OCI-LY7 (cell line): ENCODE measurements around the gene DENND1A. TPM values are rescaled to one million over a fixed set of nuclear protein-coding genes. Genes with fewer than 3 reads are reported as not detected.

ENCODE experiments used
- BruUV-seq: library from RNA; stranded (reverse); fragments of 400-500 nt; replicated peaks from 2 replicates; lab custom pipeline; 2021; lab: Mats Ljungman, UMichigan
- CTCF ChIA-PET: fragments of 300-600 bp; sonication (Branson Sonifier 250); formaldehyde crosslinking; loops from one replicate; lab custom pipeline; 2022; ENCODE audit warnings: antibody characterized with exemption; ENCODE audit not compliant: unreplicated experiment; lab: Charles Lee
- POLR2A ChIA-PET: fragments of 300-600 bp; sonication (Branson Sonifier 250); formaldehyde crosslinking; loops from one replicate; lab custom pipeline; 2022; ENCODE audit warnings: antibody characterized with exemption; lab: Charles Lee
- DNase-seq: peaks from one replicate; pipeline ENCODE4 v3.0.0-alpha.2; 2015; ENCODE audit warnings: low spot score
- H2AFZ ChIP-seq: fragments of 200-600 bp; sonication (generic), shearing (Covaris generic); 2 replicates; pipeline ENCODE4 v1.6.1; 2014; ENCODE audit warnings: mild to moderate bottlenecking, antibody characterized with exemption, low read length, moderate library complexity
- H3K27ac ChIP-seq: fragments of 200-600 bp; sonication (generic); 2 replicates; pipeline ENCODE4 v1.5.1; 2014; ENCODE audit warnings: mixed run types, low read depth, mild to moderate bottlenecking, moderate library complexity, low read length, inconsistent platforms; ENCODE audit not compliant: poor library complexity, severe bottlenecking
- H3K36me3 ChIP-seq: fragments of 200-600 bp; sonication (generic); 2 replicates; pipeline ENCODE4 v1.6.1; 2014; ENCODE audit warnings: mild to moderate bottlenecking, antibody characterized with exemption, low read length, moderate library complexity, mixed read lengths; ENCODE audit not compliant: insufficient read depth
- H3K4me1 ChIP-seq: fragments of 200-600 bp; sonication (generic); 2 replicates; pipeline ENCODE4 v1.5.1; 2014; ENCODE audit warnings: mild to moderate bottlenecking, low read length; ENCODE audit not compliant: insufficient read depth, poor library complexity, severe bottlenecking
- H3K4me2 ChIP-seq: fragments of 200-600 bp; sonication (generic); 2 replicates; pipeline ENCODE4 v1.6.1; 2014; ENCODE audit warnings: mild to moderate bottlenecking, low read length
- H3K4me3 ChIP-seq: fragments of 200-600 bp; sonication (generic); 2 replicates; pipeline ENCODE4 v1.5.1; 2014; ENCODE audit warnings: mild to moderate bottlenecking, low read depth, low read length; ENCODE audit not compliant: poor library complexity, severe bottlenecking
- H3K79me2 ChIP-seq: fragments of 200-600 bp; sonication (generic); 2 replicates; pipeline ENCODE4 v1.6.1; 2016; ENCODE audit warnings: low read depth, mild to moderate bottlenecking, low read length, moderate library complexity, mixed read lengths; ENCODE audit not compliant: insufficient read depth
- H3K9me2 ChIP-seq: fragments of 200-600 bp; sonication (generic); 2 replicates; pipeline ENCODE4 v1.6.1; 2016; ENCODE audit warnings: mild to moderate bottlenecking, low read length, mixed read lengths; ENCODE audit not compliant: insufficient read depth
- H3K9me3 ChIP-seq: fragments of 200-600 bp; sonication (generic); 2 replicates; pipeline ENCODE4 v1.6.1; 2014; ENCODE audit warnings: mild to moderate bottlenecking, mixed run types, low read length, mixed read lengths
- H4K20me1 ChIP-seq: fragments of 200-600 bp; sonication (generic); 2 replicates; pipeline ENCODE4 v1.6.1; 2014; ENCODE audit warnings: mild to moderate bottlenecking, antibody characterized with exemption, low read length, moderate library complexity, mixed read lengths; ENCODE audit not compliant: insufficient read depth
- EZH2phosphoT487 ChIP-seq: fragments of 200-600 bp; sonication (generic); IDR thresholded peaks from 2 replicates; pipeline ENCODE4 v1.6.1; 2018; ENCODE audit warnings: low read depth, borderline replicate concordance, mild to moderate bottlenecking, mixed run types, antibody characterized with exemption, low read length, moderate library complexity, mixed read lengths
- intact Hi-C: fragments of 100-400 bp; cut with micrococcal nuclease; formaldehyde crosslinking; loops from one replicate; pipeline ENCODE4 v1.10.0; 2022; ENCODE audit not compliant: unreplicated experiment
- total RNA-seq, 2 experiments: library from RNA; depleted of rRNA in 1 of 2; stranded (reverse); fragments of >200 nt in 1 of 2; shearing (Covaris generic) in 1 of 2; gene quantifications; 2 replicates each; pipeline ENCODE4 v1.2.3, GENCODE V29; 2014 to 2022
- TF ChIP-seq, protein P1 (sequence below): fragments of 200-600 bp; sonication (generic); conservative IDR thresholded peaks from 2 replicates; pipeline ENCODE4 v1.5.1; 2014; ENCODE audit warnings: mild to moderate bottlenecking, antibody characterized with exemption, low read length, moderate library complexity, mixed read lengths

DENND1A gene
- total RNA-seq, 2 experiments from 2014 or later, result 17.9 to 36.3 TPM

DNA sequence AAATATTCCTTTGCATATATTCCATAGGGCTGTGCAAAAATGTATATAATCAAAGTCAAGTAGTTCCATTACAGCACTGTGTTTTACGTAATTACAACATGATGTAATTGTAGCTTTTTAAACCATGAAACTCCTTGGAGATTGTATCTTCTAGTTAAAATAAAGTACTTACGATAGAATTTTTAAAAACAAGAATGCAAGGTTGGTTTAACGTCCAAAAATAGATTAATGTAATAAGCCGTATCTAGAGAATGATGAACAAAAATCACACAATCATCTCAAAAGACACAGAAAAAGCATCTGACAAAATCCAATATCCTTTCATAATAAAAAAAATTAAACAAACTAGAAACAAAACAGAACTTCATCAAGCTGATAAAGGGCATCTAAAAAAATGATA, 86.2 kb downstream of the DENND1A start:
- Histone ChIP-seq H3K27ac (no peak overlapping the region), H3K36me3 (peaks cover 5% of the 10 kb centered on the region; the same call in 1 of the 2 replicates), H4K20me1 (no peaks in the 10 kb centered on the region), H3K9me2 (no peaks in the 10 kb centered on the region), H3K4me1 (no peaks in the 10 kb centered on the region), H3K9me3 (peaks cover 43% of the 10 kb centered on the region), H3K4me3 (no peak overlapping the region), H3K4me2 (no peak overlapping the region), H2AFZ (no peak overlapping the region), H3K79me2 (no peaks in the 10 kb centered on the region)
- POLR2A ChIA-PET, result interaction anchor here (0.9 kb wide), 1 partner anchor 11 kb away, joined by 3 read pairs; no protein-coding TSS in a partner anchor
- CTCF ChIA-PET, result no interaction called here
- TF ChIP-seq EZH2phosphoT487, result no peak
- TF ChIP-seq, protein P1, sequence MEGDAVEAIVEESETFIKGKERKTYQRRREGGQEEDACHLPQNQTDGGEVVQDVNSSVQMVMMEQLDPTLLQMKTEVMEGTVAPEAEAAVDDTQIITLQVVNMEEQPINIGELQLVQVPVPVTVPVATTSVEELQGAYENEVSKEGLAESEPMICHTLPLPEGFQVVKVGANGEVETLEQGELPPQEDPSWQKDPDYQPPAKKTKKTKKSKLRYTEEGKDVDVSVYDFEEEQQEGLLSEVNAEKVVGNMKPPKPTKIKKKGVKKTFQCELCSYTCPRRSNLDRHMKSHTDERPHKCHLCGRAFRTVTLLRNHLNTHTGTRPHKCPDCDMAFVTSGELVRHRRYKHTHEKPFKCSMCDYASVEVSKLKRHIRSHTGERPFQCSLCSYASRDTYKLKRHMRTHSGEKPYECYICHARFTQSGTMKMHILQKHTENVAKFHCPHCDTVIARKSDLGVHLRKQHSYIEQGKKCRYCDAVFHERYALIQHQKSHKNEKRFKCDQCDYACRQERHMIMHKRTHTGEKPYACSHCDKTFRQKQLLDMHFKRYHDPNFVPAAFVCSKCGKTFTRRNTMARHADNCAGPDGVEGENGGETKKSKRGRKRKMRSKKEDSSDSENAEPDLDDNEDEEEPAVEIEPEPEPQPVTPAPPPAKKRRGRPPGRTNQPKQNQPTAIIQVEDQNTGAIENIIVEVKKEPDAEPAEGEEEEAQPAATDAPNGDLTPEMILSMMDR, result no peak
- DNase-seq, result no peak
- intact Hi-C loops, result no loop called here
- BruUV-seq, result no TSS peak

GRCh38 chr9:123835821-123836220, 94.1 kb downstream of the DENND1A start:
- Histone ChIP-seq H3K4me3 (no peak overlapping the region), H3K4me1 (peaks cover 7% of the 10 kb centered on the region), H3K4me2 (no peak overlapping the region), H3K36me3 (no peaks in the 10 kb centered on the region), H4K20me1 (no peaks in the 10 kb centered on the region), H2AFZ (no peak overlapping the region), H3K9me3 (no peaks in the 10 kb centered on the region; the same call in 1 of the 2 replicates), H3K27ac (no peak overlapping the region), H3K9me2 (no peaks in the 10 kb centered on the region), H3K79me2 (no peaks in the 10 kb centered on the region)
- no peak for TF ChIP-seq EZH2phosphoT487
- TF ChIP-seq, protein P1, result no peak
- no TSS peak for BruUV-seq
- ChIA-PET CTCF (no interaction called here), POLR2A (interaction anchor here (0.6 kb wide), 1 partner anchor 237 kb away, joined by 3 read pairs; no protein-coding TSS in a partner anchor)
- intact Hi-C loops, result no loop called here
- DNase-seq, result no peak

GRCh38 chr9:123834889-123835562, 94.9 kb downstream of the DENND1A start:
- no peak for TF ChIP-seq EZH2phosphoT487
- TF ChIP-seq, protein P1, result no peak
- DNase-seq, result peak; percentile 32
- intact Hi-C loops, result no loop called here
- H3K4me1 ChIP-seq, result peaks cover 7% of the 10 kb centered on the region
- no peaks in the 10 kb centered on the region for H3K79me2 ChIP-seq
- no peak overlapping the region for H3K4me3 ChIP-seq
- H2AFZ ChIP-seq, result no peak overlapping the region
- H3K9me2 ChIP-seq, result no peaks in the 10 kb centered on the region
- POLR2A ChIA-PET, result interaction anchor here (0.6 to 1.5 kb wide), 8 partner anchors 10 to 473 kb away, joined by 3 to 6 read pairs (median 4); no protein-coding TSS in a partner anchor
- CTCF ChIA-PET, result interaction anchor here (0.6 kb wide), 1 partner anchor 285 kb away, joined by 3 read pairs; no protein-coding TSS in a partner anchor
- H4K20me1 ChIP-seq, result no peaks in the 10 kb centered on the region
- peak overlapping the region; percentile 18 for H3K4me2 ChIP-seq
- no peaks in the 10 kb centered on the region for H3K36me3 ChIP-seq
- no TSS peak for BruUV-seq
- H3K9me3 ChIP-seq, result peaks cover 2% of the 10 kb centered on the region; the same call in 1 of the 2 replicates
- no peak overlapping the region for H3K27ac ChIP-seq
